NT2/D1 (cell line): ENCODE results near the gene DLGAP3.

Experiments used
- DNase-seq: peaks from one replicate; pipeline ENCODE4 v3.0.0-alpha.2; 2011; ENCODE audit warnings: low read depth, low spot score
- H3K27me3 ChIP-seq: 2 replicates; pipeline ENCODE4 v1.6.0; 2011; ENCODE audit warnings: mild to moderate bottlenecking; ENCODE audit not compliant: insufficient read length, insufficient read depth
- H3K36me3 ChIP-seq: 2 replicates; pipeline ENCODE4 v1.6.1; 2011; ENCODE audit warnings: mild to moderate bottlenecking, low read length, mixed read lengths; ENCODE audit not compliant: insufficient read depth, insufficient read length
- H3K4me1 ChIP-seq: 2 replicates; pipeline ENCODE4 v1.5.1; 2011; ENCODE audit not compliant: insufficient read depth, insufficient read length
- H3K4me3 ChIP-seq: 2 replicates; pipeline ENCODE4 v1.5.1; 2011; ENCODE audit warnings: low read depth; ENCODE audit not compliant: insufficient read length
- H3K9ac ChIP-seq: 2 replicates; pipeline ENCODE4 v1.6.0; 2011; ENCODE audit warnings: low read depth; ENCODE audit not compliant: insufficient read length
- H3K9me3 ChIP-seq: 2 replicates; pipeline ENCODE4 v1.5.1; 2011; ENCODE audit warnings: mild to moderate bottlenecking, low read length; ENCODE audit not compliant: insufficient read depth
- SUZ12 ChIP-seq: IDR thresholded peaks from 2 replicates; pipeline ENCODE4 v1.6.1; 2011; ENCODE audit not compliant: insufficient read length, insufficient read depth; ENCODE audit errors: extremely low read depth
- YY1 ChIP-seq: IDR thresholded peaks from 2 replicates; pipeline ENCODE4 v1.6.1; 2011; ENCODE audit not compliant: insufficient read length, insufficient read depth
- ZNF274 ChIP-seq: IDR thresholded peaks from 2 replicates; pipeline ENCODE4 v1.6.1; 2011; ENCODE audit warnings: mild to moderate bottlenecking, low read depth, low read length

DLGAP3 gene

GRCh38 chr1:34899471-34899870 is 30.0 kb downstream of the DLGAP3 start:
- H3K4me1 ChIP-seq = no peaks in the 10 kb centered on the region
- H3K4me3 ChIP-seq = no peak overlapping the region
- no peaks in the 10 kb centered on the region for H3K36me3 ChIP-seq
- no peak for TF ChIP-seq ZNF274
- TF ChIP-seq YY1 = no peak
- TF ChIP-seq SUZ12 = no peak
- no peaks in the 10 kb centered on the region; the same call in 1 of the 2 replicates for H3K9me3 ChIP-seq
- H3K27me3 ChIP-seq = no peaks in the 10 kb centered on the region
- no peak for DNase-seq
- no peak overlapping the region for H3K9ac ChIP-seq

- H3K4me1 ChIP-seq = no peaks in the 10 kb centered on the region
- TF ChIP-seq YY1 (no peak), SUZ12 (no peak), ZNF274 (no peak)
- DNase-seq = no peak
- H3K4me3 ChIP-seq = no peak overlapping the region
- H3K9ac ChIP-seq = no peak overlapping the region
- no peaks in the 10 kb centered on the region for H3K27me3 ChIP-seq
- H3K36me3 ChIP-seq = no peaks in the 10 kb centered on the region
- peaks cover 6% of the 10 kb centered on the region for H3K9me3 ChIP-seq
Measured at GRCh38 chr1:34898330-34898761, 31.1 kb downstream of the DLGAP3 start.

GRCh38 chr1:34896612-34897011 is 32.8 kb downstream of the DLGAP3 start:
- H3K36me3 ChIP-seq = no peaks in the 10 kb centered on the region
- no peak for DNase-seq

GRCh38 chr1:34889705-34890104 is 39.7 kb downstream of the DLGAP3 start:
- no peak overlapping the region for H3K4me3 ChIP-seq
- H3K9ac ChIP-seq = no peak overlapping the region
- peaks cover under 1% of the 10 kb centered on the region for H3K4me1 ChIP-seq
- TF ChIP-seq SUZ12 (no peak), ZNF274 (no peak), YY1 (no peak)
- H3K27me3 ChIP-seq = peaks cover 31% of the 10 kb centered on the region
- no peaks in the 10 kb centered on the region for H3K36me3 ChIP-seq
- DNase-seq = no peak
- H3K9me3 ChIP-seq = peaks cover 24% of the 10 kb centered on the region

More at GRCh38 chr1:34896612-34897011, 32.8 kb downstream of the DLGAP3 start:
- TF ChIP-seq YY1 = no peak
- TF ChIP-seq SUZ12 = no peak
- TF ChIP-seq ZNF274 = no peak
- no peaks in the 10 kb centered on the region for H3K27me3 ChIP-seq
- H3K4me3 ChIP-seq = no peak overlapping the region
- no peak overlapping the region for H3K9ac ChIP-seq
- H3K9me3 ChIP-seq = peaks cover 24% of the 10 kb centered on the region
- no peaks in the 10 kb centered on the region for H3K4me1 ChIP-seq

- no peak for TF ChIP-seq SUZ12
- no peak for TF ChIP-seq YY1
- no peak for TF ChIP-seq ZNF274
- Histone ChIP-seq H3K27me3 (peaks cover 44% of the 10 kb centered on the region), H3K9ac (no peak overlapping the region), H3K9me3 (peaks cover 11% of the 10 kb centered on the region), H3K36me3 (no peaks in the 10 kb centered on the region), H3K4me1 (peaks cover 2% of the 10 kb centered on the region), H3K4me3 (no peak overlapping the region)
- DNase-seq = no peak
Measured at GRCh38 chr1:34887593-34887992, 41.9 kb downstream of the DLGAP3 start.

- H3K36me3 ChIP-seq = no peaks in the 10 kb centered on the region
- peak; percentile 56 for DNase-seq
- no peak for TF ChIP-seq SUZ12
- no peak for TF ChIP-seq YY1
- no peak for TF ChIP-seq ZNF274
- peaks cover 44% of the 10 kb centered on the region for H3K27me3 ChIP-seq
- H3K9ac ChIP-seq = peak overlapping the region; percentile 70
- H3K9me3 ChIP-seq = peaks cover 12% of the 10 kb centered on the region
- peak overlapping the region; percentile 55 for H3K4me3 ChIP-seq
- peaks cover 2% of the 10 kb centered on the region for H3K4me1 ChIP-seq
Measured at GRCh38 chr1:34885405-34886247, 43.8 kb downstream of the DLGAP3 start.

GRCh38 chr1:34884961-34885360 is 44.5 kb downstream of the DLGAP3 start:
- no peak for TF ChIP-seq YY1
- no peak for TF ChIP-seq ZNF274
- H3K27me3 ChIP-seq = peaks cover 44% of the 10 kb centered on the region
- DNase-seq = peak; percentile 39
- peak overlapping the region; percentile 70 for H3K9ac ChIP-seq
- peaks cover 2% of the 10 kb centered on the region for H3K4me1 ChIP-seq
- H3K9me3 ChIP-seq = peaks cover 12% of the 10 kb centered on the region
- no peaks in the 10 kb centered on the region for H3K36me3 ChIP-seq
- H3K4me3 ChIP-seq = peak overlapping the region; percentile 55
